GM12864 (cell line): ENCODE results near the gene KIF26B.

ENCODE experiments used
- DNase-seq: peaks from one replicate; pipeline ENCODE4 v3.0.0-alpha.2; 2011; ENCODE audit warnings: low read depth
- H3K4me3 ChIP-seq: 2 replicates; pipeline ENCODE4 v1.5.1; 2011; ENCODE audit warnings: mild to moderate bottlenecking, low read depth, low read length, control low read depth
- CTCF ChIP-seq: IDR thresholded peaks from 2 replicates; pipeline ENCODE4 v1.5.1; 2011; ENCODE audit warnings: low read depth, mild to moderate bottlenecking, moderate library complexity, low read length, control low read depth, inconsistent platforms; ENCODE audit errors: missing control alignments

KIF26B gene

GRCh38 chr1:245180496-245181157 lies 25.8 kb downstream of the KIF26B start:
- DNase-seq, result no peak
- no peak for TF ChIP-seq CTCF
- no peak overlapping the region for H3K4me3 ChIP-seq

GRCh38 chr1:245181158-245181517 lies 26.4 kb downstream of the KIF26B start:
- no peak for DNase-seq
- H3K4me3 ChIP-seq, result no peak overlapping the region
- TF ChIP-seq CTCF, result no peak

GRCh38 chr1:245182028-245182427 lies 27.2 kb downstream of the KIF26B start:
- H3K4me3 ChIP-seq, result no peak overlapping the region
- no peak for TF ChIP-seq CTCF
- no peak for DNase-seq

- DNase-seq, result no peak
- H3K4me3 ChIP-seq, result no peak overlapping the region
- TF ChIP-seq CTCF, result no peak
Measured at GRCh38 chr1:245183429-245183828, 28.6 kb downstream of the KIF26B start.

- H3K4me3 ChIP-seq, result no peak overlapping the region
- DNase-seq, result no peak
- no peak for TF ChIP-seq CTCF
Measured at GRCh38 chr1:245184779-245185178, 30.0 kb downstream of the KIF26B start.

GRCh38 chr1:245188403-245188802 lies 33.6 kb downstream of the KIF26B start:
- no peak for TF ChIP-seq CTCF
- DNase-seq, result no peak
- H3K4me3 ChIP-seq, result no peak overlapping the region

GRCh38 chr1:245195398-245195797 lies 40.6 kb downstream of the KIF26B start:
- no peak for TF ChIP-seq CTCF
- no peak for DNase-seq
- no peak overlapping the region for H3K4me3 ChIP-seq
